HCT116 (cell line): ENCODE data around the gene MAP4K4. TPM values are rescaled to one million over a fixed set of nuclear protein-coding genes. Genes with fewer than 3 reads are reported as not detected.

Source experiments
- ATAC-seq: fragments of 200-7000 bp; cut with Tn5 transposase; 2 replicates; pipeline ENCODE4 v1.9.1; 2020; ENCODE audit warnings: mild to moderate bottlenecking, moderate library complexity
- BruUV-seq: library from RNA; stranded (reverse); fragments of 400-500 nt; replicated peaks from 2 replicates; lab custom pipeline; 2021; lab: Mats Ljungman, UMichigan
- CTCF ChIA-PET: fragments of 300-600 bp; sonication (Branson Sonifier 250); formaldehyde crosslinking; loops from one replicate; lab custom pipeline; 2021; ENCODE audit warnings: antibody characterized with exemption; lab: Charles Lee
- POLR2A ChIA-PET: fragments of 300-600, 350-600 bp; sonication (Branson Sonifier 250); formaldehyde crosslinking; loops from one replicate; lab custom pipeline; 2021; ENCODE audit warnings: antibody characterized with exemption; lab: Charles Lee
- RAD21 ChIA-PET, 2 experiments: fragments of 300-600 bp; sonication (Branson Sonifier 250); formaldehyde crosslinking; loops; one replicate each; lab custom pipeline; 2023; ENCODE audit warnings: low total read pairs in 2 of 2; ENCODE audit not compliant: uncharacterized antibody in 2 of 2, unreplicated experiment in 2 of 2, low non-redundant PET in 1 of 2; lab: Charles Lee
- DNase-seq: peaks from one replicate; pipeline ENCODE4 v3.0.0-alpha.2; 2010; ENCODE audit warnings: low read depth, low spot score
- H2AFZ ChIP-seq: fragments of 200-600 bp; shearing (Covaris generic), sonication (generic); 2 replicates; pipeline ENCODE4 v1.6.1; 2017; ENCODE audit warnings: low read depth, mixed run types, mixed read lengths, antibody characterized with exemption, low read length; ENCODE audit not compliant: poor library complexity, severe bottlenecking
- H3K27ac ChIP-seq: 2 replicates; pipeline ENCODE4 v1.5.1; 2012; ENCODE audit warnings: low read depth, low read length
- H3K27me3 ChIP-seq: fragments of 200-600 bp; sonication (generic); 2 replicates; pipeline ENCODE4 v1.6.1; 2016; ENCODE audit warnings: mixed run types, low read length, mixed read lengths; ENCODE audit not compliant: insufficient read depth
- H3K36me3 ChIP-seq, 2 experiments: fragments of 200-500 bp in 1 of 2; fragments of 200-600 bp in 1 of 2; sonication (Bioruptor generic) in 1 of 2; sonication (generic) in 1 of 2; 2 replicates each; pipeline versions ENCODE4 v1.5.1 to v1.6.1; 2014 to 2016; ENCODE audit warnings: low read length in 2 of 2, inconsistent platforms in 1 of 2, mixed read lengths in 1 of 2, mixed run types in 1 of 2; ENCODE audit not compliant: insufficient read depth in 2 of 2, control insufficient read depth in 1 of 2
- H3K4me1 ChIP-seq, 2 experiments: fragments of 200-600 bp in 1 of 2; sonication (generic) in 1 of 2; 2 replicates each; pipeline versions ENCODE4 v1.5.1 to v1.6.1; 2012 to 2017; ENCODE audit warnings: low read length in 2 of 2, inconsistent platforms in 1 of 2, mild to moderate bottlenecking in 1 of 2, mixed read lengths in 1 of 2, mixed run types in 1 of 2, moderate library complexity in 1 of 2; ENCODE audit not compliant: insufficient read depth in 2 of 2, control insufficient read depth in 1 of 2
- H3K4me2 ChIP-seq: fragments of 200-600 bp; sonication (generic); 2 replicates; pipeline ENCODE4 v1.6.1; 2017; ENCODE audit warnings: mixed run types, low read length, mixed read lengths
- H3K4me3 ChIP-seq, 2 experiments: fragments of 200-600 bp in 1 of 2; sonication (generic) in 1 of 2; replicated peaks in 1 of 2; 2 replicates each; pipeline ENCODE4 v1.5.1; 2011 to 2016; ENCODE audit warnings: low read length in 2 of 2, control low read depth in 1 of 2, low read depth in 1 of 2, mild to moderate bottlenecking in 1 of 2, mixed read lengths in 1 of 2, mixed run types in 1 of 2
- H3K79me2 ChIP-seq: fragments of 200-600 bp; sonication (generic); 2 replicates; pipeline ENCODE4 v1.6.1; 2017; ENCODE audit warnings: mild to moderate bottlenecking, mixed run types, low read length, moderate library complexity, mixed read lengths; ENCODE audit not compliant: insufficient read depth
- H3K9ac ChIP-seq: fragments of 200-600 bp; sonication (generic); 2 replicates; pipeline ENCODE4 v1.6.1; 2016; ENCODE audit warnings: low read length, mixed read lengths
- H3K9me2 ChIP-seq: fragments of 200-600 bp; sonication (generic), shearing (Covaris generic); 2 replicates; pipeline ENCODE4 v1.6.1; 2017; ENCODE audit warnings: mixed run types, mild to moderate bottlenecking, moderate library complexity; ENCODE audit not compliant: insufficient read depth
- H3K9me3 ChIP-seq, 2 experiments: fragments of 200-500 bp in 1 of 2; fragments of 200-600 bp in 1 of 2; sonication (Bioruptor generic) in 1 of 2; sonication (generic) in 1 of 2; 2 replicates each; pipeline ENCODE4 v1.6.1; 2014 to 2017; ENCODE audit warnings: low read length in 2 of 2, mixed read lengths in 2 of 2, inconsistent platforms in 1 of 2, low read depth in 1 of 2, mild to moderate bottlenecking in 1 of 2, mixed run types in 1 of 2, moderate library complexity in 1 of 2; ENCODE audit not compliant: control insufficient read depth in 1 of 2, insufficient read depth in 1 of 2
- H4K20me1 ChIP-seq: fragments of 200-600 bp; sonication (generic), shearing (Covaris generic); 2 replicates; pipeline ENCODE4 v1.6.1; 2017; ENCODE audit warnings: mixed run types, mild to moderate bottlenecking, moderate library complexity; ENCODE audit not compliant: insufficient read depth
- CTCF ChIP-seq, 3 experiments: fragments of 200-600 bp in 1 of 3; sonication (generic) in 1 of 3; IDR thresholded peaks in 2 of 3; conservative IDR thresholded peaks in 1 of 3; 2 replicates each; pipeline ENCODE4 v1.5.1; 2012 to 2017; ENCODE audit warnings: low read depth in 2 of 3, low read length in 2 of 3, antibody characterized with exemption in 1 of 3, borderline replicate concordance in 1 of 3, control low read depth in 1 of 3, mild to moderate bottlenecking in 1 of 3, mixed read lengths in 1 of 3, mixed run types in 1 of 3, moderate library complexity in 1 of 3; ENCODE audit not compliant: insufficient read depth in 1 of 3
- EZH2 ChIP-seq: fragments of 200-600 bp; sonication (generic); IDR thresholded peaks from 2 replicates; pipeline ENCODE4 v1.6.1; 2017; ENCODE audit warnings: antibody characterized with exemption, mixed run types
- POLR2AphosphoS5 ChIP-seq: IDR thresholded peaks from 2 replicates; pipeline ENCODE4 v1.6.1; 2011; ENCODE audit warnings: mild to moderate bottlenecking, low read depth, low read length, moderate library complexity
- SRF ChIP-seq: IDR thresholded peaks from 2 replicates; pipeline ENCODE4 v1.6.1; 2012; ENCODE audit warnings: low read depth
- YY1 ChIP-seq: IDR thresholded peaks from 2 replicates; pipeline ENCODE4 v1.6.1; 2011; ENCODE audit warnings: low read length, low read depth, moderate library complexity, mild to moderate bottlenecking; ENCODE audit not compliant: insufficient replicate concordance; ENCODE audit errors: extremely low read depth
- intact Hi-C: fragments of 100-400 bp; cut with micrococcal nuclease; formaldehyde crosslinking; loops from 2 replicates; pipeline ENCODE4 v1.10.0; 2022
- total RNA-seq: library from RNA; stranded (reverse); gene quantifications from one replicate; pipeline ENCODE4 v1.2.1, GENCODE V29; 2021; ENCODE audit not compliant: unreplicated experiment

The MAP4K4 gene
- total RNA-seq, 1 experiment from 2014 or later, result 62.3 TPM

- TF ChIP-seq CTCF (IDR thresholded peaks at IDR 0.05 in 2 of 3, conservative IDR thresholded peaks at IDR 0.05 in 1 of 3; ENCODE audit: borderline replicate concordance in 1 of 3, insufficient read depth in 1 of 3, low read depth in 2 of 3, low read length in 2 of 3), result no peak
Measured at GRCh38 chr2:101820519-101820918, 123.0 kb downstream of the MAP4K4 start (continued).

GRCh38 chr2:101821059-101821805 is 123.7 kb downstream of the MAP4K4 start:
- Histone ChIP-seq H2AFZ (no peak overlapping the region), H3K9me3 (no peaks in the 10 kb centered on the region), H3K9ac (no peak overlapping the region), H3K4me2 (no peak overlapping the region), H4K20me1 (no peaks in the 10 kb centered on the region), H3K79me2 (peaks cover 51% of the 10 kb centered on the region), H3K36me3 (0 out of 4 replicates have a peak, but pooled peaks cover 0 to 3% of the 10 kb centered on the region in 2 experiments), H3K9me2 (no peaks in the 10 kb centered on the region), H3K4me1 (peaks cover 0 to 11% of the 10 kb centered on the region in 2 experiments; a peak in 1 of 4 replicates), H3K27me3 (no peaks in the 10 kb centered on the region), H3K4me3 (no peak overlapping the region), H3K27ac (no peak overlapping the region)
- ChIA-PET CTCF (interaction anchor here (0.8 to 3.8 kb wide), 2 partner anchors 11 to 402 kb away, joined by 3 to 32 read pairs; no protein-coding TSS in a partner anchor), RAD21 (interaction anchor here in 1 of 2 experiments (0.6 kb wide), 1 partner anchor 870 kb away, joined by 4 read pairs; no protein-coding TSS in a partner anchor), POLR2A (no interaction called here)
- intact Hi-C loops, result no loop called here
- ATAC-seq (no peak), DNase-seq (no peak)
- TF ChIP-seq SRF (no peak), YY1 (no peak), EZH2 (no peak), POLR2AphosphoS5 (no peak)
- BruUV-seq, result no TSS peak
